HG03103 (cell line): ENCODE results near the gene TECPR2.
"Not testable (repeated sequence)": the region's sequence is repeated elsewhere in the genome, so short reads cannot be mapped to it uniquely, and the experiment has no call there.

Experiments used
- ATAC-seq: cut with Tn5 transposase; IDR thresholded peaks from one replicate; pipeline ENCODE4 v1.9.1; 2021; ENCODE audit warnings: low read depth; ENCODE audit not compliant: unreplicated experiment

The TECPR2 gene

GRCh38 chr14:102362545-102363181 is at the start of gene TECPR2, which contains the start of gene CINP:
Gene TECPR2, plus strand, starts transcription at chr14:102362941. Its CDS starts 13,781 bp downstream, at chr14:102376722.
Gene CINP, minus strand, starts transcription at chr14:102362890. Its CDS starts 39 bp downstream, at chr14:102362851.
- peak; percentile 88 for ATAC-seq

- ATAC-seq: peak; percentile 39
Observed at GRCh38 chr14:102314242-102315011, 48.3 kb upstream of the TECPR2 start.

GRCh38 chr14:102315121-102315520 is 47.6 kb upstream of the TECPR2 start:
- ATAC-seq: no peak

- no peak for ATAC-seq
Observed at GRCh38 chr14:102316338-102316742, 46.4 kb upstream of the TECPR2 start.

- peak; percentile 61 for ATAC-seq
Observed at GRCh38 chr14:102316743-102317563, 45.8 kb upstream of the TECPR2 start.

GRCh38 chr14:102317564-102318248 is 45.0 kb upstream of the TECPR2 start:
- no peak for ATAC-seq

GRCh38 chr14:102318781-102319276 is 43.9 kb upstream of the TECPR2 start:
- no peak for ATAC-seq

- peak; percentile 62 for ATAC-seq
Observed at GRCh38 chr14:102319351-102320032, 43.2 kb upstream of the TECPR2 start, which contains the start of gene ZNF839. Gene ZNF839, plus strand, starts transcription at chr14:102319746. Its CDS starts 20 bp downstream, at chr14:102319766.

- ATAC-seq: peak; percentile 14
Observed at GRCh38 chr14:102320033-102320660, 42.6 kb upstream of the TECPR2 start.

GRCh38 chr14:102320671-102321455 is 41.9 kb upstream of the TECPR2 start:
- ATAC-seq: no peak

GRCh38 chr14:102321456-102322422 is 41.0 kb upstream of the TECPR2 start:
- ATAC-seq: no peak

GRCh38 chr14:102323102-102323501 is 39.6 kb upstream of the TECPR2 start:
- ATAC-seq: no peak

- ATAC-seq: no peak
Observed at GRCh38 chr14:102325791-102326345, 36.9 kb upstream of the TECPR2 start.

GRCh38 chr14:102326583-102326982 is 36.2 kb upstream of the TECPR2 start:
- ATAC-seq: no peak

GRCh38 chr14:102329381-102329780 is 33.4 kb upstream of the TECPR2 start:
- ATAC-seq: not testable (repeated sequence)

- ATAC-seq: no peak
Observed at GRCh38 chr14:102330806-102331205, 31.9 kb upstream of the TECPR2 start.

- ATAC-seq: no peak
Observed at GRCh38 chr14:102333390-102333789, 29.4 kb upstream of the TECPR2 start.
